ENCODE measurements around the gene SYT13.

Gene SYT13

GRCh38 chr11:45285930-45286632 lies at the start of gene SYT13:
TSS of gene SYT13 (minus strand) at chr11:45286341. CDS start at chr11:45286207, 134 bp downstream.
- DNase-seq (ENCODE audit: low read depth in 2 of 3, low spot score in 2 of 3): no peak

DNA sequence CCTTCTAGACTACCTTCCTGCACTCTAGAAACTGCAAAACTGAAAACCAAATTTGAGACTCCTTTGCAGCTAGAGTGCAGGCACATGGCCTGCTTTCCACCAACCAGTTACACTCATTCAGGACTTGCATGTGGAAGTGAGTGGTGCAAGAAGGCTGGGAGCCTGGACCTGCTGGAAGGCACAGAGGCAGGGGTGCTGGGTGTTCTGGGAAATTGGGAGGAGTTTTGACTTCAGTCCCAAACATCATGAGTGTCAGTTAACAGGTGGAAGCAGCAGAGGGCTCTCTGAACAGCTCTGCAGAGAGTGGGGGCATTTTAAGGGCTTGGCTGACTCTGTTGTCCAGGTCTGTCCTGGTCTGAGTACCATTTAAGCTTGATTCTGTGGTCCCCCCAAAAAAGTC lies 49.3 kb upstream of the SYT13 start:
- no peak for DNase-seq (ENCODE audit: low read depth in 2 of 3, low spot score in 2 of 3)

DNA sequence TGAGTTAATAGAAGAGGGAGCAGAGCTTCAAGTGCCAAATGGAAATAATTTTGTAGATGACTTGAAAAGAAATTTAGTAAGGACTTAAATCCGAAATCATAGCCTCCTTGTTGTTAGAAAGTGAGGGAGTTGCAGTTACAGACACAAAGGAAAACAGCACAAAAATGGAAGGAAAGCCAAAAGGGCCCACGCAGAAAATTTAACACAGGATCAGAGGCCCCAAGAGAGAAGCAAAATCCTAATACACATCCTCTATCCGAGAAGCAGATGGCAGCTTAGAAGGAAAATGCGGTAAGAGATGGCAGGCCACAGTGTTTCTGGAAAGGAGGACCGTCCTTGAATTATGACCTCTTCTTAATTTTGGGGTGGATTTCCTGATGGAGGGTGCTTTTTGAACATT lies 48.7 kb upstream of the SYT13 start:
- DNase-seq (ENCODE audit: low read depth in 2 of 3, low spot score in 2 of 3): no peak

DNA sequence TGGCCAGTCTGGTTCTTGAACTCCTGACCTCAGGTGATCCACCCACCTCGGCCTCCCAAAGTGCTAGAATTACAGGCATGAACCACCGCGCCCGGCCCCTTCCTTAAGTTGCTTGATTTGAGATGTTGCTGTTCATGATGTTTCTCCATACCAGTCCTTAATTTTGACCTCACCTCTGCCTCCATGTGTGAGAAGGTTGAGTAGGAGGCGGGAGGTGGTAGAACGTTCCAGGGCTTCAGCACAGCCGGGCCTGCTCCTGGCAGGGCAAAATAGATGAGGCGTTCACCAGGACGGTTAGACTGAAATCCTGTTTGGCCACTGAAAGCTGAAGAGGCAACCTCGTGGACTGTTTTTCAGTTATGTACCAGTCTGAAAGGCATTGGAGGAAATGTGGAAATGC lies 48.3 kb upstream of the SYT13 start:
- no peak for DNase-seq (ENCODE audit: low read depth in 2 of 3, low spot score in 2 of 3)

GRCh38 chr11:45333001-45333971 lies 47.1 kb upstream of the SYT13 start:
- DNase-seq (ENCODE audit: low read depth in 2 of 3, low spot score in 2 of 3): no peak

DNA sequence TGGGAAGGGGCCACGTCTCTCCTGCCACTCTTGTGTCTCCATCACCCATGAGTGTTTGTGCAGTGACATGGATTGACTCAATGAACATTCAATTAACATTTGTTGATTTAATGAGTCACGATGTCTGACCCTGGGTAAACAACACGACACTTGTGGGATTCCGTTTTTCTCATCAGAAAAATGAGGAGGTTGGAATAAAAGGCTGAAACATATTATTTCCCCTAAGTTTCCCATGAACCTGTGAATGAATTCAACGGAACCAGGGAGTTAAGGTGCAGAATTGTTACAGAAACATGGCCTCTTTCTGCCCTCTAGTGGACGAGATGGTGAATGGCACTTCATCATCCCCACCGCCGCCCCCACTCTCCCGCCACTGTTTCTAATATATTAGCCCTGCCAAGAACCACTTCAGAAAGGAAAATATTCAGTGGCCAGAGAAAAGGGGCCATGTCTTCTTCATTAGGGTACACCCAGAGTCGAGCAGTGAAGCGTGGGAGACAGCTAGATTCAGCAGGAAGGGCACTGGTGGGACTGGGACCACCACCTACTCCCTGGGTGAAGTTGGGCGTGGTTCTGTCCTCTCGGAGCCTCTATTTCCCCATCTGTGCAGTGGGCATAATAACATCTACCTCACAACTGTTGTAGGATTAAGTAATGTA lies 46.3 kb upstream of the SYT13 start:
- no peak for DNase-seq (ENCODE audit: low read depth in 2 of 3, low spot score in 2 of 3)

- no peak for DNase-seq (ENCODE audit: low read depth in 2 of 3, low spot score in 2 of 3)
These were observed 45.7 kb upstream of the SYT13 start for GRCh38 chr11:45331839-45332238.

GRCh38 chr11:45328726-45329125 lies 42.6 kb upstream of the SYT13 start:
- DNase-seq (ENCODE audit: low read depth in 2 of 3, low spot score in 2 of 3): no peak

DNA sequence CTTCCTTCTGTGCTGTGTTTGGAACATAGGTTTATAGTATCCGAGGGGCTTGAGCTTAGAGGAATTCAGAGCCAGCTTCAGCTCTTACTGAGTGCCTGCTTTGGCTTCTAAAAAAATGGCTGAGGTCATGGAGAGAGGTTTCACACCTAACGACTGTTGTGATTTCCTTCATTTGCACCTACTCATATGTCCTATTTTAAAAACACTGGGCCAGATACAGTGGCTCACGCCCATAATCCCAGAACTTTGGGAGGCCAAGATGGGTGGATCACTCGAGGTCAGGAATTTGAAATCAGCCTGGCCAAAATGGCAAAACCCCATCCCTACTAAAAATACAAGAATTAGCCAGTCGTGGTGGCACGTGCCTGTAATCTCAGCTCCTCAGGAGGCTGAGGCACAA lies 38.3 kb upstream of the SYT13 start:
- no peak for DNase-seq (ENCODE audit: low read depth in 2 of 3, low spot score in 2 of 3)

- no peak for DNase-seq (ENCODE audit: low read depth in 2 of 3, low spot score in 2 of 3)
These were observed 37.6 kb upstream of the SYT13 start for GRCh38 chr11:45323601-45324249.

- DNase-seq (ENCODE audit: low read depth in 2 of 3, low spot score in 2 of 3): no peak
These were observed 36.9 kb upstream of the SYT13 start for GRCh38 chr11:45322891-45323600.

DNA sequence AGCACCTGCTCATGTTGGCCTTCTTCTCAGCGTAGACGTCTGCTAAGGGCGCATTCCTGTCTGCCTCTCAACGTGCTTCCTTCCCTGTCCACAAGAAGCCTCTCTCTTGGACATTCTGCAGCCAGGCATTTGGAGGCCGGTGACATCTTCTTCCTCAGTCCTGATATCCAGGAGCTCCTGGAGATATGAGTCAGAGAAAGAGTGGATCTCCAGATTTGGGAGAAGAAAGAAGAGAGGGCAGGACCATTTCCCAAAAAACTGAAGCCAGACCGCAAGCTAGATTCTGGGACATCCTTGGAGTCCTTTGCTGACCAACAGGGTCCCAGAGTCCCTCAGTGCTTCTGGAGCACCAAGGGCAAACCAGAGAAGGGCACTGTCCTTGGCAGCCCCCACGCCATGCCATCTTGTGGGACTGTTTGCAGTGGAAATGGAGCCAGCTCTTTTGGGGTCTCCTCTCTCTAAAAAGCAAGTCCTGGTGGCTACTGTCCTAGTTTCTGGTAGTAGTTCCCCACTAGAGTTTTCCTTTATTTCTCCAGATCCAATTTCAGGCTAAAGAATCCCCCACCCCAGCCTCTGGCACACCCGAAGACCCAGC lies 36.1 kb upstream of the SYT13 start:
- no peak for DNase-seq (ENCODE audit: low read depth in 2 of 3, low spot score in 2 of 3)

DNA sequence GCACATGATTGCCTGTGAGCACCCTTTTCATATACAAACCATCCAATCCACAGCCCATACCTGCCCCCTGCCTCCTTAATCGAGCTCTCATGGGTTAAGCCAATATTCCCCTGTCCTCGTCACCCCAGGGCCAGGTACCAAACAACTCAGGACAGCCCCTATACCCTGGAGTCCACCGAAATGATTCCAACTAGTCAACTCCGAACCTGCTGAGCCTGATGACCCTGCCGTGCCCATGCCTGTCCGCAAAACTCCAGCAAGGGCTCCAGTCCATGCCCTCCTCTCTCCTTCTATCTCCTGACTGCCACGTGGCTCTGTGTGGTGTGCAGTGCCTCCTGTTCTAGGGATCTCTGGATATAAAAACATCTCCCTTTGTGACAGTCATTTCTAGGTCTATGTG lies 35.5 kb upstream of the SYT13 start:
- no peak for DNase-seq (ENCODE audit: low read depth in 2 of 3, low spot score in 2 of 3)

DNA sequence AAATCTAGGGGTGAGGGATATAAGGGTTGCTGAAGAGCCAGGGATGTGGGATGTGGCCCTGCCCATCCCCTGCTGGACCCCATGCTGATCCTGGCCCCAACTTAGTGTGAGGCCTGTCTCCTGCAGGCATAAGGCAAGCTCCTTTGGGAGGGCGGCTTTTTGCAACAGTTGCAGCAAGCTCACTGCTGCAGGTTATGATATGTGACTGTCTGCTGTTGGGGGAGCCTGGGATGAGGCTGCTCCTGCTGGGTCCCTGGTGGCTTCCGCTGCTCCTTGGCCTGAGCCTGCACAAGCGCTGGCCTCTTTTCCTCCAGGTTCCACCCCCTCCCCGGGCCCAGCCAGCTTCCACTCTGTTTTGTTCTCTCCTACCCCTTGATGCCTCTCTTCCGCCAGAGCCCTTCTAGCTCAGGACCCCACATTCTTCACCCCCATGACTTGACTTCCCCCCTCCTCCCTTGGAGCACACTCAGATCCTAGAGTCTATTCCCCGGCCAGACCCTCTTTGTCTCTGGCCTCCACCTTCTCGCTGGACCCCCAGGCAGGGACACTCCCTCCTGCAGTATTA lies 35.0 kb upstream of the SYT13 start:
- DNase-seq (ENCODE audit: low read depth in 2 of 3, low spot score in 2 of 3): no peak

- no peak for DNase-seq (ENCODE audit: low read depth in 2 of 3, low spot score in 2 of 3)
These were observed 34.2 kb upstream of the SYT13 start for GRCh38 chr11:45320371-45320770.

GRCh38 chr11:45319077-45319476 lies 32.9 kb upstream of the SYT13 start:
- DNase-seq (ENCODE audit: low read depth in 2 of 3, low spot score in 2 of 3): no peak

DNA sequence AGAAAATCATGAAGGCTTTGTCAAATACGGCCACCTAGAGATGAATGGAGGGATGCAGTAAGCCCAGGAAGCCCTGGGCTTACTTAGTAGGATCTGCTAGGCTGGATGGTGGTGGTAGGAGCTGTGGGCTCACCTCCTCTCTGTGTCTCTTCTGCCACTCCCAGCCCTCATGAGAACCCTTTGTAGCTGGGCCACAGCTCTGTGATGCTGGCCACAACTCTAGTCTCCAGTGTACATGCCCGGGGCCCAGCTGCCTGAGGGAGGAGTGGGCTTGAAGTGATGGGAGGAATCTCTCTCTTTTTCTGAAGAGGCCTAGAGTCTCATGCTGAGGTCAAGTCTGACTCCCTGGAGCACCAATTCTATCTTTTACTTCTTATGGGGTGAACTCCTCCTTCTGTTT lies 32.4 kb upstream of the SYT13 start:
- no peak for DNase-seq (ENCODE audit: low read depth in 2 of 3, low spot score in 2 of 3)

DNA sequence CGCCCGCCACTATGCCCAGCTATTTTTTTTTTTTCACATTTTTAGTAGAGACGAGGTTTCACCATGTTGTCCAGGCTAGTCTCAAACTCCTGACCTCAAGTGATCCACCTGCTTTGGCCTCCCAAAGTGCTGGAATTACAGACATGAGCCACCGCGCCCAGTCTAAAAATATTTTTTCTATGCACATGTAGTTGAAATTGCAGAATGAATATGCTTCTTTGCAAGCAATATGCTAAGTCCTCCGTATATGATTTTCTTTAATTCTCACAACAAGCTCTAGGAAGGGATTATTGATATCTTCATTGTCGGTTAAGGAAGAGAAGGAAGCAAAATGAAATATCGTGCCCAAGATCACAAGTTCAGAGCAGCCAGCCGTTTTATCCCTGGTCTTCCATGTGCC lies 30.1 kb upstream of the SYT13 start:
- DNase-seq (ENCODE audit: low read depth in 2 of 3, low spot score in 2 of 3): no peak

- DNase-seq (ENCODE audit: low read depth in 2 of 3, low spot score in 2 of 3): no peak
These were observed 28.8 kb upstream of the SYT13 start for GRCh38 chr11:45314900-45315299.
